GM12874 (cell line): ENCODE measurements around the gene TRIM5.

Experiments
- TF ChIP-seq, protein P1 (sequence below): IDR thresholded peaks from 2 replicates; pipeline ENCODE4 v1.5.1; 2011; ENCODE audit warnings: low read depth, mild to moderate bottlenecking, control low read depth, low read length, moderate library complexity; ENCODE audit not compliant: insufficient read depth

Gene TRIM5

DNA sequence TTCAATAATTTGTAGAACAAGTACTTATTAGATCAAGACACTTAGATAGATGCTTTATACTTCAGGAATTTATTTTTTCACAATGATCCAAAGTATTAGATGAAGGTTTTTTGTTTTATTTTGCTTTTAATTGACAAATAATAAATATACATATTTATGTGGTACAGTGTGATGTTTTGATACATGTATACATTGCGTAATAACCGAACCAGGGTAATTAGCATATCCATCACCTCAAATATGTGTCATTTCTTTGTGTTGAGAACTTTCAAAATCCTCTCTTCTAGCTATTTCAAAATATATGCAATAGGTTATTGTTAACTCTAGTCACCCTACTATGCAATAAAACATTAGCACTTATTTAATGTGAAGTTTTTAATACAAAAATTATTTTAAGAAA lies 21.4 kb downstream of the TRIM5 start:
- TF ChIP-seq, protein P1, sequence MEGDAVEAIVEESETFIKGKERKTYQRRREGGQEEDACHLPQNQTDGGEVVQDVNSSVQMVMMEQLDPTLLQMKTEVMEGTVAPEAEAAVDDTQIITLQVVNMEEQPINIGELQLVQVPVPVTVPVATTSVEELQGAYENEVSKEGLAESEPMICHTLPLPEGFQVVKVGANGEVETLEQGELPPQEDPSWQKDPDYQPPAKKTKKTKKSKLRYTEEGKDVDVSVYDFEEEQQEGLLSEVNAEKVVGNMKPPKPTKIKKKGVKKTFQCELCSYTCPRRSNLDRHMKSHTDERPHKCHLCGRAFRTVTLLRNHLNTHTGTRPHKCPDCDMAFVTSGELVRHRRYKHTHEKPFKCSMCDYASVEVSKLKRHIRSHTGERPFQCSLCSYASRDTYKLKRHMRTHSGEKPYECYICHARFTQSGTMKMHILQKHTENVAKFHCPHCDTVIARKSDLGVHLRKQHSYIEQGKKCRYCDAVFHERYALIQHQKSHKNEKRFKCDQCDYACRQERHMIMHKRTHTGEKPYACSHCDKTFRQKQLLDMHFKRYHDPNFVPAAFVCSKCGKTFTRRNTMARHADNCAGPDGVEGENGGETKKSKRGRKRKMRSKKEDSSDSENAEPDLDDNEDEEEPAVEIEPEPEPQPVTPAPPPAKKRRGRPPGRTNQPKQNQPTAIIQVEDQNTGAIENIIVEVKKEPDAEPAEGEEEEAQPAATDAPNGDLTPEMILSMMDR, result no peak

DNA sequence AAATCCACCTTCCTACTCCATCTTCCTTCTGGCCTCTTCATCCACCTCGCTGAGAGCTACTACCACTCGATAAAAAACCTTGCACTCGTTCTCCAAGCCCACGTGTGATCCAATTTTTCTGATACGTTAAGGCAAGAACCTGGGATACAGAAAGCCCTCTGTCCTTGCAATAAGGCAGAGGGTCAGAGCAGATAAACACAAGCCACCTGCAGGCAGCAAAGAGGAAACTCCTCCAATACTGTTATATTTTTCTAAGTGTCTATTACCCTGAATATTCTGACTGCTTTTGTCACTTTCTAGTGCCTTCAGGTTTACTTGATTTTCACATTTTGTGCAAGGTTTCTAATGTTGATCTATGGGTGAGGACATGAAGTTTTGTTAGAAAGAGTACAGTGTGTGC lies 26.6 kb downstream of the TRIM5 start:
- TF ChIP-seq, protein P1, result no peak

DNA sequence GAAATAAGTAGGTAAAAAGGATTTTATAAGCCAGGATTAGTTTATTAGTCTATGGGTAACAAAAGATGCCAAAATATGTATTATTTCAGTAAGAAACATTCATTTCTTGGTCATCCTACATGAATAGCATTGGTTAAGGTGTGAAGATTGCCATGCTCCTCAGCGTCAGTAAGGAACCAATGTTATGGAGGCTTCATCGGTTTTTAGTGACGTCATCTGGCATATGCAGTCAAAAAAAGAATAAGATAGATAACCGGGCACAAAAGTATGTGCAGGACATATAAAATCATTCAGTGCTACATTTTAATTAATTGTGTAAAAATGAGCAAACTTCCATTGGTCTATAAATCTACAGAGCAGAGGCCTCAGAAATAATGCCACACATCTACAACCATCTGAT lies 29.4 kb downstream of the TRIM5 start:
- TF ChIP-seq, protein P1, result no peak

DNA sequence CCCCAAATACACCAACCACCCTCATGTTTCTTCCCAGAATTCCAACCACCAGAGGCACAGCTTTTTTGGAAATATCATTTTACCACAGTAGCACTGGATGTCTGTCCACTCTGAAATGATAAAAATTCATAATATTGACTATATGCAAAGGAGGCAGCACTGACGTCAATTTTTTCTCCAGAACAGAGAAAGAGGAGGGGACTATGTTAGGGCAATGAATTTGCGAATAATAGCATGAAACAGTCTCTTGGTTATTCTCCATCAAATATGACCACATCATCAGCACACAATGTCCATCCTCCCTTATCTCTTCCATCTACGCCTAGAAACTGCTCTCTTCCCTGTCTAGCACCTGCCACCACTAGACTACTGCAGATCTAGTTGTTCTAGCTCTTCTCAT lies 38.7 kb downstream of the TRIM5 start:
- TF ChIP-seq, protein P1, result no peak

DNA sequence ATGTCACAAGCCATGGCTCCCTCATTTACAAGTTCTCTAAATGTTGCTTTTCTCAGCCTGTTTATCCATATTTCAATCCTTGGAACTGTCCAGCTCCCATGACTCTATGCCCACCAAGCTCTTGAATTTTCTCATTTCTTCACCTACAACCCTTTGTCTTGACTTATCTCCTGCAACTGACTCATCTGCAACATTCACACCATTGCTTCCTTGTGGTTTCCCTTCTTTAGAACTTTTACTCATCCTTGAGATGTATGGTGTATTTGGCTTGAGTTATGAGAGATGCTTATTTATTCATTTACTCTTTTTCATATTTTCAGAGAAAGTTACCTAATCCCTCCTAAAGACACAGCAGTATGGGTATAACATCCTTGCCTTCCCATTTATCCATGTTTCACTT lies 41.3 kb downstream of the TRIM5 start:
- TF ChIP-seq, protein P1, result no peak

DNA sequence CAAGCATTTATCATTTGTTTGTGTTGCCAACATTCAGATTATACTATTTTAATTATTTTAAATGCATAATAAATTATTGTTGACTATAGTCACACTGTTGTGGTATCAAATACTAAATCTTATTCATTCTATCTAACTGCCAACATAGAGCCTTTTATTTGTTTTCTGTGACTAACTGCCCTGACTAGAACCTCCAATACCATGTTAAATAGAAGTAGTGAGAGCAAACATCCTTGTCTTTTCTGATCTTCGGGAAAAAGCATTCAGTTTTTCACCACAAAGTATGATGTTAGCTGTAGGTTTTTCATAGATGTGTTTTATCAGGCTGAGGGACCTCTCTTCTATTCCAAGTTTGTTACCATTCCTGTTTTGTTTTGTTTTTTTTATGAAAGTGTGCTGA lies 44.9 kb downstream of the TRIM5 start:
- TF ChIP-seq, protein P1, result no peak

DNA sequence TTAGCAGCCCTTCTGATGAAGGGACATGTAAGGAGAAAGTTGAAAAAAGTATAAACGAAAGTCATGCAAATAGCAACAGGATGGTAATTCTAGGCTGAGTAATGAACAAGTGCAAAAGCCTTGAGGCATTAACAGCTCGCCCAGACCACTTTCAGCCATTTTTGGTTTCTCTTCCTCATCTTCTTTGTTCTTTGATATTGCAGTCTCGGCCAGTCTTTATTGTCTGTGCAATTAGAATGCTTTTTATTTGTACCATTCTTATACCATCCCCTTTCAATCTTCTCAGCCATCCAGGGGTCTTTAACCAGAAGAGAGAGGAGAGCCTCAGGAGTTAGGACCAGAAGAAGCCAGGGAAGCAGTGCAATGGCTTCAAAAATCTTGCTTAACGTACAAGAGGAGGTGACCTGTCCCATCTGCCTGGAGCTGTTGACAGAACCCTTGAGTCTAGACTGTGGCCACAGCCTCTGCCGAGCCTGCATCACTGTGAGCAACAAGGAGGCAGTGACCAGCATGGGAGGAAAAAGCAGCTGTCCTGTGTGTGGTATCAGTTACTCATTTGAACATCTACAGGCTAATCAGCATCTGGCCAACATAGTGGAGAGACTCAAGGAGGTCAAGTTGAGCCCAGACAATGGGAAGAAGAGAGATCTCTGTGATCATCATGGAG lies 52.8 kb downstream of the TRIM5 start:
- TF ChIP-seq, protein P1, result no peak
